Measurements from ENCODE around the gene PDS5A.

PDS5A gene

DNA sequence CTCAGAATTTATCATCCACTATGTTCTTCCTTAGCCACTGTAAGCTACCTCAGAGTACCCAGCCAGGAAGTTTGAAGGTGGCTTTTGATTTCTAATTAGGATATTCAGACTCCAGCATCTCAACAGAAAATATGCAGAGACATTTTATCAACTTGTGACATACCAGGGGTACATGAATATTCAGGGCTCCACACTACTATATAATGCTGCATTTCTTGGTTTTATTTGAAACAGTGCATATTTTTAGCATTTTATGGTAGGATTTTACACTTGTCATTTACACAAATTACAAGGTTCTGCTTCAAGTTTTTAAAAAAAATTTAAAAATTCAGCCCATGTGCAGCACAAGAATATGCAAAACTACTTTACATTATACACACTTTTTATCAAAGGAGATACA is 155.0 kb downstream of the PDS5A start:
- TF ChIP-seq, protein P1, sequence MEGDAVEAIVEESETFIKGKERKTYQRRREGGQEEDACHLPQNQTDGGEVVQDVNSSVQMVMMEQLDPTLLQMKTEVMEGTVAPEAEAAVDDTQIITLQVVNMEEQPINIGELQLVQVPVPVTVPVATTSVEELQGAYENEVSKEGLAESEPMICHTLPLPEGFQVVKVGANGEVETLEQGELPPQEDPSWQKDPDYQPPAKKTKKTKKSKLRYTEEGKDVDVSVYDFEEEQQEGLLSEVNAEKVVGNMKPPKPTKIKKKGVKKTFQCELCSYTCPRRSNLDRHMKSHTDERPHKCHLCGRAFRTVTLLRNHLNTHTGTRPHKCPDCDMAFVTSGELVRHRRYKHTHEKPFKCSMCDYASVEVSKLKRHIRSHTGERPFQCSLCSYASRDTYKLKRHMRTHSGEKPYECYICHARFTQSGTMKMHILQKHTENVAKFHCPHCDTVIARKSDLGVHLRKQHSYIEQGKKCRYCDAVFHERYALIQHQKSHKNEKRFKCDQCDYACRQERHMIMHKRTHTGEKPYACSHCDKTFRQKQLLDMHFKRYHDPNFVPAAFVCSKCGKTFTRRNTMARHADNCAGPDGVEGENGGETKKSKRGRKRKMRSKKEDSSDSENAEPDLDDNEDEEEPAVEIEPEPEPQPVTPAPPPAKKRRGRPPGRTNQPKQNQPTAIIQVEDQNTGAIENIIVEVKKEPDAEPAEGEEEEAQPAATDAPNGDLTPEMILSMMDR (IDR thresholded peaks at IDR 0.05) = no peak

DNA sequence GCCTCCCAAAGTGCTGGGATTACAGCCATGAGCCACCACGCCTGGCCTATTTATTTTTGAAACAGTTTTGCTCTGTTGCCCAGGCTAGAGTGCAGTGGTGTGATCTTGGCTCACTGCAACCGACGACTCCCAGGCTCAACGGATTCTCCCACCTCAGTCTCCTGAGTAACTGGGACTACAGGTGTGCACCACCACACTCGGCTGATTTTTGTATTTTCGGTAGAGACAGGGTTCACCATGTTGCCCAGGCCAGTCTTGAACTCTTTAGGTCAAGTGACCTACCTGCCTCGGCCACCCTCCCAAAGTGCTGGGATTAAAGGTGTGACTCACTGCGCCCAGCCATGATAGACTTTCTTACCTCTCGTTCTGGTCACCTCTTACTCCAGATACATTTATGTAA is 155.8 kb downstream of the PDS5A start:
- TF ChIP-seq, protein P1 (IDR thresholded peaks at IDR 0.05) = no peak

DNA sequence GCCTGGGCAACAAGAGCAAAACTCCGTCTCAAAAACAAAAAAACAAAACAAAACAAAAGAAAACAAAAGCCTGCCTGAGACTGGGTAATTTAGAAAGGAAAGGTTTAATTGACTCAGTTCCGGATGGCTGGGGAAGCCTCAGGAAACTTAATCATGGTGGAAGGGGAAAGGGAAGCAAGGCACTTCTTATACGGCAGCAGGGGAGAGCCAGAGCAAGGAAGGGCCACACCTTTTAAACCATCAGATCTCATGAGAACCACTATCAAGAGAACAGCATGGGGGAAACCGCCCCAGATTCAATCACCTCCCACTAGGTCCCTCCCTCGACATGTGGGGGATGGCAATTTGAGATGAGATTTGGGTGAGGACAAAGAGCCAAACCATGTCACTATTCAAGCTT is 157.5 kb downstream of the PDS5A start:
- TF ChIP-seq, protein P1 (IDR thresholded peaks at IDR 0.05) = no peak

DNA sequence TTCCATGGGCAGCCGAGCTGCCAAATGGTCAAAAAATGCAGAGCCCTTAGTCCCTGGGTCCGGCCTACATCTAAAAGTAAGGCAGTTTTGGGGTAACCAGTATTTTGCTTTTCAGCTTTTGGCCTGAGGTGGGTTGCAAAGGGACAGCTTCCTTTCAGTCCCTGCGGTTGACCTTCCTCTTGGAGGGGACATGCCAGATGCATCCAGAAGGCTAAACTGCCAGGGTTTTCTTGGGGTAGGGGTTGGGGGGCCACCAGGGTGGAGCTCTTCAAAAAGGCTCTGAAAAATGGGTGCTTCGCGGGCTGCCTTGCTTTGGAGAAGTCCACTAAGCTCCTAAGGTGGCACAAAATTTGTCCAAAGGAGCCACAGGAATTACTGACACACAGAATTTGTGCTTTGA is 159.1 kb downstream of the PDS5A start:
- TF ChIP-seq, protein P1 (IDR thresholded peaks at IDR 0.05) = no peak

DNA sequence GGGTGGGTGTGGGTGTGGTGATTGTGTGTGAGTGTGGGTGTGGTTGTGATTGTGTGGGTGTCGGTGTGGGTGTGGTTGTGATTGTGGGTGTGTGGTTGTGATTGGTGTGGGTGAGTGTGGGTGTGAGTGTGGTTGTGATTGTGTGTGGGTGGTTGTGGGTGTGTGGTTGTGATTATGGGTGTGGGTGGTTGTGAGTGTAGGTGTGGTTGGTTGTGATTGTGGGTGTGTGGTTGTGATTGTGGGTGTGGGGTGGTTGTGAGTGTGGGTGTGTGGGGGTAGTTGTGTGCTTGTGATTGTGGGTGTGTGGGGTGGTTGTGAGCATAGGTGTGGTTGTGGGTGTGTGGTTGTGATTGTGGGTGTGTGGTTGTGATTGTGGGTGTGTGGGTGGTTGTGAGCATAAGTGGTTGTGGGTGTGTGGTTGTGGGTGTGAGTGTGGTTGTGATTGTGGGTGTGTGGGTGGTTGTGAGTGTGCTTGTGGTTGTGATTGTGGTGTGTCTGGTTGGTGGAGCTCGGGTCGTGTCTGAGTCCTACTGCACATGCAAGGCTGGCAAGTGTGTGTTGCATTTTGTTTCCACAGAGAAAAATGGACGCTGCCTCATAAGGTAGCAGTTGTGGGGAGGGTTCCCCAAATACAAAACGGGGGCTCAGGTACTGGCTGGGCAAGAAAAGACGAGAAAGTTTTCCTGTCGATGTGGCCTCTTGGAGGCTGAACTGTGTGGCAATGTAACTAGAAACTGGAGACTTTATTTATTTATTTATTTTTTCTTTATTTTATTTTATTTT is 163.1 kb downstream of the PDS5A start:
- TF ChIP-seq, protein P1 (IDR thresholded peaks at IDR 0.05) = no peak

DNA sequence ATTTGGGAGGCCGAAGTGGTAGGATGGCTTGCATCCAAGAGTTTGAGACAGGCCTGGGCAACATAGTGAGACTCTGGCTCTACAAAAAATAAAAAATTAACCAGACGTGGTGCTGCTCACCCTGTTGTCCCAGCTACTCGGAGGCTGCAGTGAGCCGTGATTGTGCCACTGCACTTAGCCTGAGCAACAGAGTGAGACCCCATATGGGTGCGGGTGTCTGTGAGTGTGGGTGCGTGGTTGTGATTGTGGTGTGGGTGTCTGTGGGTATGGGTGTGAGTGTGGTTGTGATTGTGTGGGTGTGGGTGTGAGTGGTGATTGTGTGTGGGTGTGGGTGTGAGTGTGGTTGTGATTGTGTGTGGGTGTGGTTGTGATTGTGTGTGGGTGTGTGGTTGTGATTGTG is 165.2 kb downstream of the PDS5A start:
- TF ChIP-seq, protein P1 (IDR thresholded peaks at IDR 0.05) = no peak

DNA sequence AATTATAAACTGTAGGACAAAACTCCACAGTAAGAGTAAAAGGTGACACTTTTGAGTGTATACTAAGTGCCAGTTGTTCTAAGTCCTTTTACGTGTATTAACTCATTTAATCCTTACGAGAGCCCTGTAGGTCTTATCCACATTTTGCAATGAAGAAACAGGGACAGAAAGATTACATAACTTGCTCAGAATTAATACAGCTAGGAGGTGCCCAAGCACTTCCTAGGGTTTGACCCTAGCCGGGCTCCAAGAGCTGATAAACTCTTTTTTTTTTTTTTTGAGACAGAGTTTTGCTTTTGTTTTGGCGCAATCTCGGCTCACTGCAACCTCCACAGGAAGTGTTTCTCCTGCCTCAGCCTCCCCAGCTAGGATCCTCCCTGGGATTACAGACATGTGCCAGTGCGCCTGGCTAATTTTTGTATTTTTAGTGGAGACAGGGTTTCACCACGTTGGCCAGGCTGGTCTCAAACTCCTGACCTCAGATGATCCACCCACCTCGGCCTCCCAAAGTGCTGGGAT is 169.4 kb downstream of the PDS5A start:
- TF ChIP-seq, protein P1 (IDR thresholded peaks at IDR 0.05) = no peak
